Measurements from ENCODE around the gene ADAMTSL3. TPM values are rescaled to one million over a fixed set of nuclear protein-coding genes. Genes with fewer than 3 reads are reported as not detected.

Gene ADAMTSL3
- polyA plus RNA-seq, 1 experiment, result not detected

GRCh38 chr15:83842281-83842680 lies 188.4 kb downstream of the ADAMTSL3 start:
- DNase-seq (ENCODE audit: low read depth), result no peak
- ChIA-PET CTCF (no interaction called here), POLR2A (no interaction called here)
- no peak for TF ChIP-seq CTCF (IDR thresholded peaks at IDR 0.05; ENCODE audit: insufficient read depth, low read depth, low read length)
- Histone ChIP-seq H3K27me3 (ENCODE audit: control insufficient read depth, insufficient read depth, low read length) (no peaks in the 10 kb centered on the region), H3K4me3 (ENCODE audit: low read depth, low read length) (no peak overlapping the region), H3K36me3 (ENCODE audit: control insufficient read depth, insufficient read depth, low read length) (no peaks in the 10 kb centered on the region)

DNA sequence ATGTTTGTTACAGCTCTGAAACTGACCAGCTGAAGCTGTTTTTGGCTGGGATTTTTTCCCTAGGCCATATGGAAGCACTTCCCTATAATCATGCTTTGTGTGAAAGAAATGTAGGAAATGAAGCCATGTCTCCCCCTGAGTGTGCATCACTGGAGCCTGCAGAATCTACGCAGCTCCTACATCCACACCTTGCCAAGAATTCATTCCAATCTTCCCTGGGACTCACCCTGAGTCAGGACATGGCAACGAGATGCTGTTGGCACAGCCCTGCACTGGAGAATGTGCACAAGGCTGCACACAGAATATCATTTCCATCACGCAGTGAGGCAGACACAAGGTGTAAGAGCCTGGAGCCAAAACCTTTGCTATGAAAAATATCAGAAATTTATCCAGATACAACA lies 189.5 kb downstream of the ADAMTSL3 start:
- ChIA-PET POLR2A (no interaction called here), CTCF (no interaction called here)
- H3K27me3 ChIP-seq (ENCODE audit: control insufficient read depth, insufficient read depth, low read length), result no peaks in the 10 kb centered on the region
- no peak for DNase-seq (ENCODE audit: low read depth)
- H3K36me3 ChIP-seq (ENCODE audit: control insufficient read depth, insufficient read depth, low read length), result no peaks in the 10 kb centered on the region
- TF ChIP-seq CTCF (IDR thresholded peaks at IDR 0.05; ENCODE audit: insufficient read depth, low read depth, low read length), result no peak
- H3K4me3 ChIP-seq (ENCODE audit: low read depth, low read length), result no peak overlapping the region

GRCh38 chr15:83844742-83845141 lies 190.8 kb downstream of the ADAMTSL3 start:
- CTCF ChIA-PET, result no interaction called here
- DNase-seq (ENCODE audit: low read depth), result no peak

DNA sequence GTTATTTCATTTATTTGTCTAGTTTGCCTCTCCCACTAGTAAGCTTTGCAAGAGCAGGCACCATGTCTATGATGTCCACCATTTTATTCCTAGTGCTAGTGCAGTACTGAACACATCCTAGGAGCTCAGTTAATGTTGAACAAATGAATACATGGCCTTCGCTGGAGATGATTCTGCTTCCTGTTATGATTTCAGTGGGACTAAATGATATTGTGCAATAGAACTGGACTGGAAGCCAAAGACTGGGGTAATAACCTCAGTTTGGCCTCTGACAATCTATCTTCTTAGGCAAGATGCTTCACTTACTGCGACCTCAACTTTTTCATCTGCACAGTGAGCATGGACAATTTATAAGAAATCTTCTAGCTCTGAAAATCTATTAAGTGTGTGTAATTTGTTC lies 191.3 kb downstream of the ADAMTSL3 start:
- TF ChIP-seq CTCF (IDR thresholded peaks at IDR 0.05; ENCODE audit: insufficient read depth, low read depth, low read length), result no peak
- ChIA-PET CTCF (no interaction called here), POLR2A (no interaction called here)
- H3K4me3 ChIP-seq (ENCODE audit: low read depth, low read length), result no peak overlapping the region
- no peak for DNase-seq (ENCODE audit: low read depth)
- no peaks in the 10 kb centered on the region for H3K36me3 ChIP-seq (ENCODE audit: control insufficient read depth, insufficient read depth, low read length)
- no peaks in the 10 kb centered on the region for H3K27me3 ChIP-seq (ENCODE audit: control insufficient read depth, insufficient read depth, low read length)

More at GRCh38 chr15:83844742-83845141, 190.8 kb downstream of the ADAMTSL3 start:
- Histone ChIP-seq H3K4me3 (ENCODE audit: low read depth, low read length) (no peak overlapping the region), H3K36me3 (ENCODE audit: control insufficient read depth, insufficient read depth, low read length) (no peaks in the 10 kb centered on the region), H3K27me3 (ENCODE audit: control insufficient read depth, insufficient read depth, low read length) (no peaks in the 10 kb centered on the region)
- TF ChIP-seq CTCF (IDR thresholded peaks at IDR 0.05; ENCODE audit: insufficient read depth, low read depth, low read length), result no peak
- POLR2A ChIA-PET, result no interaction called here

- POLR2A ChIA-PET, result no interaction called here
- H3K36me3 ChIP-seq (ENCODE audit: control insufficient read depth, insufficient read depth, low read length), result no peaks in the 10 kb centered on the region
- H3K4me3 ChIP-seq (ENCODE audit: low read depth, low read length), result no peak overlapping the region
- CTCF ChIA-PET, result no interaction called here
- peak; percentile 10 for DNase-seq (ENCODE audit: low read depth)
- TF ChIP-seq CTCF (IDR thresholded peaks at IDR 0.05; ENCODE audit: insufficient read depth, low read depth, low read length), result no peak
- H3K27me3 ChIP-seq (ENCODE audit: control insufficient read depth, insufficient read depth, low read length), result no peaks in the 10 kb centered on the region
Observed at GRCh38 chr15:83846847-83847246, 192.9 kb downstream of the ADAMTSL3 start.

Data from BJ (cell line).